ENCODE data around the gene CA6. TPM values are rescaled to one million over a fixed set of nuclear protein-coding genes. Genes with fewer than 3 reads are reported as not detected.

CA6 gene
- total RNA-seq, 1 experiment from 2014 or later, result not detected

DNA sequence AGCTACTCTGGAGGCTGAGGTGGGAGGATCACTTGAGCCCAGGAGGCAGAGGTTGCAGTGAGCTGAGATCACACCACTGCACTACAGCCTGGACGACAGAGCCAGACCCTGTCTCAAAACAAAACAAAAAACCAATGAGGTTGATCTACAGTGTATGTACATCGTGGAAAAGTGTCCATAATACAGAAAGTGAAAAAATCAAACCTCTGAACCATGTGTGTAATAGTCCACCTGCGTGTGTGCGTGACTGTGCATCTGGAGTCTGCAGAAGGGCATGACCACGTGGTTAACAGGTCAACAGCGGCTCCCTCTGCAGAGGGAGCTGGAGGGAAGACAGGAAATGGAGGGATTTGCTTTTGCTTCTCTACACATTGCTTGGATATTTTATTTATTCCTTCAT is 34.8 kb upstream of the CA6 start:
- H3K4me1 Mint-ChIP-seq, result peaks cover 50 to 56% of the 10 kb centered on the region in 2 experiments
- Histone ChIP-seq H3K14ac (ENCODE audit: insufficient read depth, low read length) (no peak overlapping the region), H3T11ph (ENCODE audit: low read length) (no peak overlapping the region), H3K79me2 (ENCODE audit: insufficient read depth, low read length) (no peaks in the 10 kb centered on the region), H3K27me3 (ENCODE audit: insufficient read depth, low read length) (no peaks in the 10 kb centered on the region), H3K79me1 (ENCODE audit: insufficient read depth, low read depth, low read length, poor library complexity, severe bottlenecking) (no peaks in the 10 kb centered on the region), H3K9me3 (ENCODE audit: control insufficient read depth, low read depth, low read length) (no peaks in the 10 kb centered on the region), H3K9ac (ENCODE audit: extremely low read depth, insufficient read length, low read length) (no peak overlapping the region), H3K4ac (ENCODE audit: low read depth, low read length) (no peak overlapping the region), H3K18ac (ENCODE audit: insufficient read length, low read depth, low read length) (no peak overlapping the region), H2BK120ac (ENCODE audit: low read depth, low read length, poor library complexity, severe bottlenecking) (no peak overlapping the region), H2BK15ac (ENCODE audit: low read depth, low read length) (no peak overlapping the region), H2AFZ (ENCODE audit: low read length) (no peak overlapping the region), H3K23ac (ENCODE audit: insufficient read length, low read depth, low read length) (no peak overlapping the region), H3K56ac (ENCODE audit: insufficient read length, low read depth, low read length) (no peak overlapping the region), H3K23me2 (ENCODE audit: insufficient read length, low read depth, low read length, poor library complexity, severe bottlenecking) (no peaks in the 10 kb centered on the region), H3K4me2 (ENCODE audit: insufficient read depth, insufficient read length, low read length) (no peak overlapping the region), H3K27ac (ENCODE audit: insufficient read length, low read depth, low read length) (no peak overlapping the region), H2BK5ac (ENCODE audit: insufficient read length, low read length) (no peak overlapping the region), H2BK20ac (ENCODE audit: low read depth, low read length, poor library complexity, severe bottlenecking) (no peak overlapping the region), H2BK12ac (ENCODE audit: insufficient read length, low read depth, low read length) (no peak overlapping the region), H2AK5ac (ENCODE audit: insufficient read length, low read length) (no peak overlapping the region), H4K5ac (ENCODE audit: insufficient read length, low read depth, low read length) (no peak overlapping the region), H3K4me1 (ENCODE audit: insufficient read depth, low read length) (no peaks in the 10 kb centered on the region; the same call in 1 of the 2 replicates), H4K91ac (ENCODE audit: insufficient read length, low read depth, low read length) (no peak overlapping the region), H4K20me1 (ENCODE audit: control insufficient read depth, insufficient read depth, insufficient read length) (no peaks in the 10 kb centered on the region), H4K8ac (replicated peaks; ENCODE audit: insufficient read length, low read depth, low read length) (no peak overlapping the region)
- H3K9me3 Mint-ChIP-seq, result peaks cover 6 to 11% of the 10 kb centered on the region in 2 experiments
- H3K4me3 Mint-ChIP-seq, result no peak overlapping the region
- WGBS (ENCODE audit: extremely low coverage, insufficient read length, low lambda C conversion rate), result no CpG with 5 or more reads among the region's 6 CpGs
- TF ChIP-seq, protein P1, sequence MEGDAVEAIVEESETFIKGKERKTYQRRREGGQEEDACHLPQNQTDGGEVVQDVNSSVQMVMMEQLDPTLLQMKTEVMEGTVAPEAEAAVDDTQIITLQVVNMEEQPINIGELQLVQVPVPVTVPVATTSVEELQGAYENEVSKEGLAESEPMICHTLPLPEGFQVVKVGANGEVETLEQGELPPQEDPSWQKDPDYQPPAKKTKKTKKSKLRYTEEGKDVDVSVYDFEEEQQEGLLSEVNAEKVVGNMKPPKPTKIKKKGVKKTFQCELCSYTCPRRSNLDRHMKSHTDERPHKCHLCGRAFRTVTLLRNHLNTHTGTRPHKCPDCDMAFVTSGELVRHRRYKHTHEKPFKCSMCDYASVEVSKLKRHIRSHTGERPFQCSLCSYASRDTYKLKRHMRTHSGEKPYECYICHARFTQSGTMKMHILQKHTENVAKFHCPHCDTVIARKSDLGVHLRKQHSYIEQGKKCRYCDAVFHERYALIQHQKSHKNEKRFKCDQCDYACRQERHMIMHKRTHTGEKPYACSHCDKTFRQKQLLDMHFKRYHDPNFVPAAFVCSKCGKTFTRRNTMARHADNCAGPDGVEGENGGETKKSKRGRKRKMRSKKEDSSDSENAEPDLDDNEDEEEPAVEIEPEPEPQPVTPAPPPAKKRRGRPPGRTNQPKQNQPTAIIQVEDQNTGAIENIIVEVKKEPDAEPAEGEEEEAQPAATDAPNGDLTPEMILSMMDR (conservative IDR thresholded peaks at IDR 0.05), result no peak
- H3K27me3 Mint-ChIP-seq (ENCODE audit: low read depth), result peaks cover 11% of the 10 kb centered on the region; the same call in 1 of the 2 replicates
- peak overlapping the region in 1 of 3 experiments; percentile 44; a peak in 1 of 7 replicates for H3K27ac Mint-ChIP-seq
- peaks cover 6 to 15% (median 12%) of the 10 kb centered on the region in 3 experiments; a peak in 6 of 7 replicates for H3K36me3 Mint-ChIP-seq (ENCODE audit: insufficient read depth in 1 of 3, low read depth in 3 of 3)
- DNase-seq, result no peak

Data from H9 (cell line).